Neural crest cell (in vitro differentiated cells): ENCODE data around the gene UBA6. TPM values are rescaled to one million over a fixed set of nuclear protein-coding genes. Genes with fewer than 3 reads are reported as not detected.

Source experiments
- DNase-seq: peaks from one replicate; pipeline ENCODE4 v3.0.0; 2021; ENCODE audit warnings: low read depth, mixed read lengths, low spot score
- H3K27ac Mint-ChIP-seq: one replicate; pipeline ENCODE4 v1.8.0; 2021; ENCODE audit warnings: mild to moderate bottlenecking, mixed read lengths; ENCODE audit not compliant: unreplicated experiment
- H3K27me3 Mint-ChIP-seq: 2 replicates; pipeline ENCODE4 v1.8.0; 2021; ENCODE audit warnings: low read depth, mild to moderate bottlenecking, mixed read lengths
- H3K36me3 Mint-ChIP-seq: 2 replicates; pipeline ENCODE4 v1.8.0; 2021; ENCODE audit warnings: low read depth, mild to moderate bottlenecking, mixed read lengths
- H3K4me1 Mint-ChIP-seq: 2 replicates; pipeline ENCODE4 v1.8.0; 2021; ENCODE audit warnings: mixed read lengths
- H3K4me3 Mint-ChIP-seq: one replicate; pipeline ENCODE4 v1.8.0; 2021; ENCODE audit warnings: mild to moderate bottlenecking, mixed read lengths
- H3K9me3 Mint-ChIP-seq: 2 replicates; pipeline ENCODE4 v1.8.0; 2021; ENCODE audit warnings: mixed read lengths
- total RNA-seq: library from RNA; stranded (reverse); gene quantifications from 2 replicates; pipeline ENCODE4 v1.2.1, GENCODE V29; 2021
- TF ChIP-seq, protein P1 (sequence below): fragments of 200-600 bp; sonication (generic); conservative IDR thresholded peaks from 2 replicates; pipeline ENCODE4 v1.5.0; 2021; ENCODE audit warnings: antibody characterized with exemption, mild to moderate bottlenecking

UBA6 gene
- total RNA-seq, 1 donor from 2014 or later: 72.9 TPM

GRCh38 chr4:67696061-67696460, 4.9 kb downstream of the UBA6 start:
- peaks cover 8% of the 10 kb centered on the region for H3K9me3 Mint-ChIP-seq
- H3K4me1 Mint-ChIP-seq: peaks cover 17% of the 10 kb centered on the region
- DNase-seq: no peak
- H3K27me3 Mint-ChIP-seq: no peaks in the 10 kb centered on the region
- no peak overlapping the region for H3K27ac Mint-ChIP-seq
- TF ChIP-seq, protein P1, sequence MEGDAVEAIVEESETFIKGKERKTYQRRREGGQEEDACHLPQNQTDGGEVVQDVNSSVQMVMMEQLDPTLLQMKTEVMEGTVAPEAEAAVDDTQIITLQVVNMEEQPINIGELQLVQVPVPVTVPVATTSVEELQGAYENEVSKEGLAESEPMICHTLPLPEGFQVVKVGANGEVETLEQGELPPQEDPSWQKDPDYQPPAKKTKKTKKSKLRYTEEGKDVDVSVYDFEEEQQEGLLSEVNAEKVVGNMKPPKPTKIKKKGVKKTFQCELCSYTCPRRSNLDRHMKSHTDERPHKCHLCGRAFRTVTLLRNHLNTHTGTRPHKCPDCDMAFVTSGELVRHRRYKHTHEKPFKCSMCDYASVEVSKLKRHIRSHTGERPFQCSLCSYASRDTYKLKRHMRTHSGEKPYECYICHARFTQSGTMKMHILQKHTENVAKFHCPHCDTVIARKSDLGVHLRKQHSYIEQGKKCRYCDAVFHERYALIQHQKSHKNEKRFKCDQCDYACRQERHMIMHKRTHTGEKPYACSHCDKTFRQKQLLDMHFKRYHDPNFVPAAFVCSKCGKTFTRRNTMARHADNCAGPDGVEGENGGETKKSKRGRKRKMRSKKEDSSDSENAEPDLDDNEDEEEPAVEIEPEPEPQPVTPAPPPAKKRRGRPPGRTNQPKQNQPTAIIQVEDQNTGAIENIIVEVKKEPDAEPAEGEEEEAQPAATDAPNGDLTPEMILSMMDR: no peak
- no peak overlapping the region for H3K4me3 Mint-ChIP-seq
- H3K36me3 Mint-ChIP-seq: peaks cover 24% of the 10 kb centered on the region

DNA sequence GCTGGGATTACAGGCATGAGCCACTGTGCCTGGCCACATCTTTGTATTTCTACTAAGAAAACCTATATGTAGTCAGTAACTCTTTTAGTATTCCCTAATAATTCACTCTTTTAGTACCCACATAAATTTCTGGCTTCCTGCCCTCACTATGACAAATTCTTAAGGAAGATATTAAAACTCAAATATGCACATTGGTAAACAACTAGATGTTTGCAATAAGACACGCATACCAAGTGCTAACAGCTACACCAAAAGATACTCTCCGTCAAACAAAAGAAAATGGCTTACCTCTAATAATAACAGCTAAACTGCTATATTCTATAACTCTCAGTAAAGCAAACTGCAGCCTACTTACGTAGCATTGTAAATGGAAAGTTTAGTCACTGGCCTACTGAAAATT, 6.3 kb downstream of the UBA6 start:
- peaks cover 10% of the 10 kb centered on the region for H3K4me1 Mint-ChIP-seq
- peaks cover 8% of the 10 kb centered on the region for H3K9me3 Mint-ChIP-seq
- no peak overlapping the region for H3K27ac Mint-ChIP-seq
- TF ChIP-seq, protein P1: no peak
- peaks cover 29% of the 10 kb centered on the region for H3K36me3 Mint-ChIP-seq
- H3K4me3 Mint-ChIP-seq: no peak overlapping the region
- H3K27me3 Mint-ChIP-seq: no peaks in the 10 kb centered on the region
- no peak for DNase-seq

DNA sequence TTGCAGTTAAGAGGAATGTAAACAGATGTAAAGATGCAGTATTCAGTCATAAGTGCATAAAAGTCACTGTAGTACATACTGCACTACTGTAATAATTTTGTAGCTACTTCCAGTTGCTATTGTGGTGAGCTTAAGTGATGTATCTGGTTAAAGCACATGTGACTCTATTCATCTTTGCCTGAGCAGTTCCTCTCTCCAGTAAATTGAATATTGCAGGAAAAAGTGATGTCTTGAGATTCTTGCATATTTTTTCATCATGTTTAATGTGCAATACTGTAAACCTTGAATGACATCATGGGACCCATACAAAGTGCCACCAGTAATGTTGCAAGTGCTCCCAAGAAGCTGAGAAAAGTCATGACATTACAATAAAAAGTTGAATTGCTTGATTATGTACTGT, 9.6 kb downstream of the UBA6 start:
- Mint-ChIP-seq H3K4me1 (peaks cover 4% of the 10 kb centered on the region), H3K36me3 (peaks cover 33% of the 10 kb centered on the region), H3K27me3 (no peaks in the 10 kb centered on the region), H3K9me3 (peaks cover 8% of the 10 kb centered on the region), H3K27ac (no peak overlapping the region), H3K4me3 (no peak overlapping the region)
- DNase-seq: no peak
- TF ChIP-seq, protein P1: no peak

DNA sequence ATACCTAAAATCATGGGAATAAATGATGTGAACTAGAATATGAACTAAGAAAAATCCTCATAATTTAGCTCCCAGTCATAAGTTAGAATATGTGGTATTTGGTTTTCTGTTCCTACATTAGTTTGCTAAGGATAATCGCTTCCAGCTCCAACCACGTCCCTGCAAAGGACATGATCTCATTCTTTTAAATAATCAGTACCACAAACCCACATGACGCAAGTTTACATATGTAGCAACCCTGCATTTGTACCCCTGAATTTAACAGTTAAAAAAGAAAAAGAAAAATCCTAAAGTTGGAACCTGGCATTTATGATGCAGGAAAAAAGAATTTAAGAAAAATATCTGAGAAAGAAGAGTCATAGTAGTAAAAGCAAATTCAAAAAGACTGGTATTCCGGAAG, 13.3 kb downstream of the UBA6 start:
- no peak overlapping the region for H3K27ac Mint-ChIP-seq
- peaks cover 4% of the 10 kb centered on the region for H3K4me1 Mint-ChIP-seq
- H3K4me3 Mint-ChIP-seq: no peak overlapping the region
- H3K36me3 Mint-ChIP-seq: peaks cover 26% of the 10 kb centered on the region
- peaks cover 4% of the 10 kb centered on the region for H3K9me3 Mint-ChIP-seq
- H3K27me3 Mint-ChIP-seq: no peaks in the 10 kb centered on the region
- TF ChIP-seq, protein P1: no peak
- DNase-seq: no peak

GRCh38 chr4:67685532-67685859, 15.5 kb downstream of the UBA6 start:
- TF ChIP-seq, protein P1: no peak
- peaks cover 4% of the 10 kb centered on the region for H3K4me1 Mint-ChIP-seq
- peaks cover 19% of the 10 kb centered on the region for H3K36me3 Mint-ChIP-seq
- H3K9me3 Mint-ChIP-seq: no peaks in the 10 kb centered on the region
- H3K27me3 Mint-ChIP-seq: no peaks in the 10 kb centered on the region
- DNase-seq: no peak
- no peak overlapping the region for H3K4me3 Mint-ChIP-seq
- H3K27ac Mint-ChIP-seq: no peak overlapping the region
